ENCODE data around the gene C8G.

GRCh38 chr9:136977649-136978072, 32.6 kb downstream of the C8G start:
- TF ChIP-seq, protein P1, sequence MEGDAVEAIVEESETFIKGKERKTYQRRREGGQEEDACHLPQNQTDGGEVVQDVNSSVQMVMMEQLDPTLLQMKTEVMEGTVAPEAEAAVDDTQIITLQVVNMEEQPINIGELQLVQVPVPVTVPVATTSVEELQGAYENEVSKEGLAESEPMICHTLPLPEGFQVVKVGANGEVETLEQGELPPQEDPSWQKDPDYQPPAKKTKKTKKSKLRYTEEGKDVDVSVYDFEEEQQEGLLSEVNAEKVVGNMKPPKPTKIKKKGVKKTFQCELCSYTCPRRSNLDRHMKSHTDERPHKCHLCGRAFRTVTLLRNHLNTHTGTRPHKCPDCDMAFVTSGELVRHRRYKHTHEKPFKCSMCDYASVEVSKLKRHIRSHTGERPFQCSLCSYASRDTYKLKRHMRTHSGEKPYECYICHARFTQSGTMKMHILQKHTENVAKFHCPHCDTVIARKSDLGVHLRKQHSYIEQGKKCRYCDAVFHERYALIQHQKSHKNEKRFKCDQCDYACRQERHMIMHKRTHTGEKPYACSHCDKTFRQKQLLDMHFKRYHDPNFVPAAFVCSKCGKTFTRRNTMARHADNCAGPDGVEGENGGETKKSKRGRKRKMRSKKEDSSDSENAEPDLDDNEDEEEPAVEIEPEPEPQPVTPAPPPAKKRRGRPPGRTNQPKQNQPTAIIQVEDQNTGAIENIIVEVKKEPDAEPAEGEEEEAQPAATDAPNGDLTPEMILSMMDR (IDR thresholded peaks at IDR 0.05): no peak
- TF ChIP-seq EZH2 (IDR thresholded peaks at IDR 0.05; ENCODE audit: borderline replicate concordance, insufficient read depth, low read depth, low read length, poor library complexity, severe bottlenecking): no peak

Data from B cell (primary cell).